GM12878 (cell line): ENCODE measurements around the gene MRPL2. TPM values are rescaled to one million over a fixed set of nuclear protein-coding genes. Genes with fewer than 3 reads are reported as not detected.

Experiments
- BACH1 ChIP-seq: fragments of 450-650 bp; IDR thresholded peaks from 2 replicates; pipeline ENCODE4 v1.6.1; 2017; ENCODE audit warnings: mild to moderate bottlenecking, borderline replicate concordance
- CEBPZ ChIP-seq: fragments of 150-350 bp; IDR thresholded peaks from 2 replicates; pipeline ENCODE4 v1.6.1; 2016; ENCODE audit warnings: low read depth, low read length
- EED ChIP-seq: sonication (generic); IDR thresholded peaks from 2 replicates; pipeline ENCODE4 v1.6.1; 2016; ENCODE audit warnings: antibody characterized with exemption, low read depth
- MLLT1 ChIP-seq: fragments of 450-650 bp; IDR thresholded peaks from 2 replicates; pipeline ENCODE4 v1.6.1; 2016; ENCODE audit warnings: mild to moderate bottlenecking
- RAD21 ChIP-seq: IDR thresholded peaks from 2 replicates; pipeline ENCODE4 v1.6.1; 2011; ENCODE audit warnings: mild to moderate bottlenecking, low read depth, low read length, moderate library complexity; ENCODE audit not compliant: insufficient read depth
- RELA ChIP-seq: fragments of 450-650 bp; IDR thresholded peaks from 2 replicates; pipeline ENCODE4 v1.8.0; 2014; ENCODE audit warnings: borderline replicate concordance; ENCODE audit not compliant: partially characterized antibody
- RFX5 ChIP-seq: IDR thresholded peaks from 2 replicates; pipeline ENCODE4 v1.6.1; 2011; ENCODE audit warnings: low read depth, low read length, improper control_type of control experiment
- SMC3 ChIP-seq: IDR thresholded peaks from 2 replicates; pipeline ENCODE4 v1.6.1; 2011; ENCODE audit warnings: low read length, improper control_type of control experiment, borderline replicate concordance
- SRF ChIP-seq, 2 experiments: IDR thresholded peaks; 2 replicates each; pipeline ENCODE4 v1.6.1; 2011; ENCODE audit warnings: low read depth in 2 of 2, low read length in 2 of 2, mild to moderate bottlenecking in 1 of 2, moderate library complexity in 1 of 2
- polyA plus RNA-seq, 11 experiments: library from polyadenylated mRNA; depleted of rRNA in 4 of 11; unstranded in 6 of 11; stranded (reverse) in 5 of 11; fragments of >200 nt; fragmentation: Nextera tagmentation in 4 of 11; fragmentation: Illumina TruSeq in 1 of 11; extraction: Ambion mirVana in 4 of 11; extraction: Trizol in 1 of 11; gene quantifications; 1 replicate in 1 of 11; 2 replicates in 10 of 11; pipeline versions ENCODE4 v1.2.1 to v1.2.3, GENCODE V29; 2011 to 2016; ENCODE audit warnings: inconsistent platforms in 2 of 11, missing spikeins in 2 of 11, low read depth in 1 of 11
- total RNA-seq, 4 experiments: library from RNA; depleted of rRNA in 3 of 4; stranded (reverse); fragments of >200 nt in 3 of 4; fragmentation: Illumina TruSeq in 1 of 4; extraction: Trizol in 1 of 4; gene quantifications; 2 replicates each; pipeline versions ENCODE4 v1.2.1 to v1.2.3, GENCODE V29; 2013 to 2021
- TF ChIP-seq, protein P1 (sequence below): fragments of 450-650 bp; IDR thresholded peaks from 2 replicates; pipeline ENCODE4 v1.6.1; 2018; ENCODE audit warnings: mild to moderate bottlenecking, low read depth, moderate library complexity; ENCODE audit not compliant: partially characterized antibody
- TF ChIP-seq, protein P2 (sequence below): fragments of 450-650 bp; IDR thresholded peaks from 2 replicates; pipeline ENCODE4 v1.6.1; 2017; ENCODE audit warnings: mild to moderate bottlenecking

The MRPL2 gene
- total and polyA plus RNA-seq, 10 of the 15 experiments (the other 5 are each of a cell fraction or from before 2014, with no cell fraction given) = 29.7 to 125 (median 50.2) TPM

DNA sequence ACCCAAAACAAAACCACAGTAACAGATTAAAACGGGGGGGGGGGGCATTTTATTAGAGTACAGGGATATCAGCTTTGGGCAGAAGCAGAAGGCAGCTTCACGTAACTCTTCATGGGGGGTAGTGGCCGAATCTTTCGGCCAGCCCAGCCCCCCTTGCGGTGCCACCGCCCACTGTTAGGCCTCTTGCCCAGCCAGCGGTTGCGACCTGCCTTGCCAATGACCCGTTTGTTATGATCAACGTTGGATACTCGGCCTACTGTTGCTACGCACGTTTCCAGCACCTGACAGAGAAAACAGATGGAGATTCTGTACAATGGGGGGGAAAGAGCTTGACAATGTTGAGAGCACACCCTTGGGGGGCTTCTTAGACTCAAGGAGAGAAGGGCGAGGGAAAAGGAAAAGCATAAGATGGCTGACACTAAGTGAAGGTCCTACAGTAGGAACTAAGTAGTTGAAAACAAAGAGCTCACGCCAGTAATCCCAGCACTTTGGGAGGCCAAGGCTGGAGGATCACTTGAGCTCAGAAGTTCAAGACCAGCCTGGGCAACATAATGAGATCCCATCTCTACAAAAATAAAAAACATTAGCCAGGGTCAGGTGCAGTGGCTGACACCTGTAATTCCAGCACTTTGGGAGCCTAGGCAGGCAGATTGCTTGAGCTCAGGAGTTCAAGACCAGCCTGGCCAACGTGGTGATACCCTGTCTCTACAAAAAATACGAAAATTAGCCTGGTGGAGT, 4.9 kb downstream of the MRPL2 start (continued):
- TF ChIP-seq, protein P1, sequence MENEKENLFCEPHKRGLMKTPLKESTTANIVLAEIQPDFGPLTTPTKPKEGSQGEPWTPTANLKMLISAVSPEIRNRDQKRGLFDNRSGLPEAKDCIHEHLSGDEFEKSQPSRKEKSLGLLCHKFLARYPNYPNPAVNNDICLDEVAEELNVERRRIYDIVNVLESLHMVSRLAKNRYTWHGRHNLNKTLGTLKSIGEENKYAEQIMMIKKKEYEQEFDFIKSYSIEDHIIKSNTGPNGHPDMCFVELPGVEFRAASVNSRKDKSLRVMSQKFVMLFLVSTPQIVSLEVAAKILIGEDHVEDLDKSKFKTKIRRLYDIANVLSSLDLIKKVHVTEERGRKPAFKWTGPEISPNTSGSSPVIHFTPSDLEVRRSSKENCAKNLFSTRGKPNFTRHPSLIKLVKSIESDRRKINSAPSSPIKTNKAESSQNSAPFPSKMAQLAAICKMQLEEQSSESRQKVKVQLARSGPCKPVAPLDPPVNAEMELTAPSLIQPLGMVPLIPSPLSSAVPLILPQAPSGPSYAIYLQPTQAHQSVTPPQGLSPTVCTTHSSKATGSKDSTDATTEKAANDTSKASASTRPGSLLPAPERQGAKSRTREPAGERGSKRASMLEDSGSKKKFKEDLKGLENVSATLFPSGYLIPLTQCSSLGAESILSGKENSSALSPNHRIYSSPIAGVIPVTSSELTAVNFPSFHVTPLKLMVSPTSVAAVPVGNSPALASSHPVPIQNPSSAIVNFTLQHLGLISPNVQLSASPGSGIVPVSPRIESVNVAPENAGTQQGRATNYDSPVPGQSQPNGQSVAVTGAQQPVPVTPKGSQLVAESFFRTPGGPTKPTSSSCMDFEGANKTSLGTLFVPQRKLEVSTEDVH = peak; percentile 2
- TF ChIP-seq SRF (IDR thresholded peaks at IDR 0.05; ENCODE audit: low read depth in 2 of 2, low read length in 2 of 2) (no peak), RAD21 (no peak), RFX5 (no peak), MLLT1 (peak; percentile 75), EED (no peak), CEBPZ (no peak), BACH1 (no peak), SMC3 (no peak), RELA (no peak)
- TF ChIP-seq, protein P2, sequence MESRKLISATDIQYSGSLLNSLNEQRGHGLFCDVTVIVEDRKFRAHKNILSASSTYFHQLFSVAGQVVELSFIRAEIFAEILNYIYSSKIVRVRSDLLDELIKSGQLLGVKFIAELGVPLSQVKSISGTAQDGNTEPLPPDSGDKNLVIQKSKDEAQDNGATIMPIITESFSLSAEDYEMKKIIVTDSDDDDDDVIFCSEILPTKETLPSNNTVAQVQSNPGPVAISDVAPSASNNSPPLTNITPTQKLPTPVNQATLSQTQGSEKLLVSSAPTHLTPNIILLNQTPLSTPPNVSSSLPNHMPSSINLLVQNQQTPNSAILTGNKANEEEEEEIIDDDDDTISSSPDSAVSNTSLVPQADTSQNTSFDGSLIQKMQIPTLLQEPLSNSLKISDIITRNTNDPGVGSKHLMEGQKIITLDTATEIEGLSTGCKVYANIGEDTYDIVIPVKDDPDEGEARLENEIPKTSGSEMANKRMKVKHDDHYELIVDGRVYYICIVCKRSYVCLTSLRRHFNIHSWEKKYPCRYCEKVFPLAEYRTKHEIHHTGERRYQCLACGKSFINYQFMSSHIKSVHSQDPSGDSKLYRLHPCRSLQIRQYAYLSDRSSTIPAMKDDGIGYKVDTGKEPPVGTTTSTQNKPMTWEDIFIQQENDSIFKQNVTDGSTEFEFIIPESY = no peak
